HepG2 (cell line): Measurements from ENCODE around the gene FSIP1. TPM values are rescaled to one million over a fixed set of nuclear protein-coding genes. Genes with fewer than 3 reads are reported as not detected.

Experiments used
- ATAC-seq: fragments of 200-7000 bp; cut with Tn5 transposase; 3 replicates; pipeline ENCODE4 v1.9.1; 2020; ENCODE audit warnings: mild to moderate bottlenecking, moderate library complexity
- BruUV-seq: library from RNA; stranded (reverse); fragments of 400-500 nt; replicated peaks from 2 replicates; lab custom pipeline; 2021; lab: Mats Ljungman, UMichigan
- CTCF ChIA-PET: fragments of 300-600 bp; formaldehyde crosslinking; extraction: SDS; loops from one replicate; lab custom pipeline; 2021; ENCODE audit warnings: low total read pairs, inconsistent platforms, low intra/inter-chr PET ratio; lab: Yijun Ruan, JAX
- POLR2A ChIA-PET: fragments of 350-600 bp; sonication (Branson Sonifier 250); formaldehyde crosslinking; loops from one replicate; lab custom pipeline; 2020; ENCODE audit warnings: antibody characterized with exemption, inconsistent platforms; lab: Yijun Ruan, JAX
- DNase-seq: peaks from one replicate; pipeline ENCODE4 v3.0.0-alpha.2; 2015; ENCODE audit warnings: low spot score
- FAIRE-seq: peaks from 3 replicates; lab custom pipeline; 2011; peaks lifted over from hg19 to GRCh38; lab: Jason Lieb, UNC
- H2AFZ ChIP-seq: one replicate; pipeline ENCODE4 v1.6.1; 2011; ENCODE audit warnings: low read length, inconsistent platforms
- H3K27ac ChIP-seq: fragments of 300-600 bp; 3 replicates; pipeline ENCODE4 v1.8.0; 2011; ENCODE audit warnings: mixed run types, mild to moderate bottlenecking, mixed read lengths, low read length, inconsistent platforms; ENCODE audit not compliant: insufficient read depth; ENCODE audit errors: extremely low read length
- H3K27me3 ChIP-seq, 2 experiments: fragments of 200-600 bp in 1 of 2; 2 replicates in 1 of 2; 3 replicates in 1 of 2; pipeline versions ENCODE4 v1.6.0 to v1.8.0; 2011; ENCODE audit warnings: low read length in 2 of 2, mild to moderate bottlenecking in 2 of 2, moderate library complexity in 2 of 2, inconsistent platforms in 1 of 2; ENCODE audit not compliant: insufficient read depth in 2 of 2, control insufficient read depth in 1 of 2
- H3K36me3 ChIP-seq, 2 experiments: fragments of 200-600 bp in 1 of 2; replicated peaks in 1 of 2; 2 replicates in 1 of 2; 3 replicates in 1 of 2; pipeline versions ENCODE4 v1.5.1 to v1.8.0; 2011; ENCODE audit warnings: low read length in 2 of 2, inconsistent platforms in 1 of 2; ENCODE audit not compliant: insufficient read depth in 2 of 2, control insufficient read depth in 1 of 2
- H3K4me1 ChIP-seq: 2 replicates; pipeline ENCODE4 v1.5.1; 2012; ENCODE audit warnings: low read length, inconsistent platforms; ENCODE audit not compliant: insufficient read depth
- H3K4me2 ChIP-seq: 2 replicates; pipeline ENCODE4 v1.6.0; 2011; ENCODE audit warnings: low read depth, low read length, inconsistent platforms
- H3K4me3 ChIP-seq, 3 experiments: fragments of 200-600 bp in 1 of 3; sonication (generic), shearing (Covaris generic) in 1 of 3; replicated peaks in 1 of 3; 2 replicates each; pipeline ENCODE4 v1.5.1; 2011 to 2016; ENCODE audit warnings: low read length in 3 of 3, inconsistent platforms in 2 of 3, low read depth in 2 of 3, mild to moderate bottlenecking in 2 of 3, control low read depth in 1 of 3, mixed read lengths in 1 of 3; ENCODE audit not compliant: insufficient read depth in 1 of 3
- H3K79me2 ChIP-seq: one replicate; pipeline ENCODE4 v1.6.1; 2011; ENCODE audit warnings: low read length, inconsistent platforms; ENCODE audit not compliant: insufficient read depth
- H3K9ac ChIP-seq: 2 replicates; pipeline ENCODE4 v1.6.0; 2011; ENCODE audit warnings: mild to moderate bottlenecking, low read depth, low read length, inconsistent platforms; ENCODE audit not compliant: insufficient read depth
- H3K9me3 ChIP-seq: 2 replicates; pipeline ENCODE4 v1.5.1; 2012; ENCODE audit warnings: mild to moderate bottlenecking, low read length
- H4K20me1 ChIP-seq: 2 replicates; pipeline ENCODE4 v1.6.0; 2011; ENCODE audit warnings: inconsistent platforms, mild to moderate bottlenecking, low read length, moderate library complexity; ENCODE audit not compliant: insufficient read depth
- BRD4 ChIP-seq: sonication (generic); formaldehyde crosslinking; IDR thresholded peaks from 2 replicates; pipeline ENCODE4 v1.4.0; 2020; ENCODE audit warnings: missing genetic modification reagents
- E2F1 ChIP-seq: sonication (generic); formaldehyde crosslinking; IDR thresholded peaks from 2 replicates; pipeline ENCODE4 v1.5.0; 2020; ENCODE audit warnings: missing genetic modification reagents
- FOSL2 ChIP-seq: sonication (generic); formaldehyde crosslinking; IDR thresholded peaks from 2 replicates; pipeline ENCODE4 v1.4.0; 2020; ENCODE audit warnings: missing genetic modification reagents
- FOXO1 ChIP-seq: sonication (generic); formaldehyde crosslinking; IDR thresholded peaks from 2 replicates; pipeline ENCODE4 v1.4.0; 2020; ENCODE audit warnings: missing genetic modification reagents
- HNRNPK ChIP-seq: fragments of 200-400 bp; formaldehyde crosslinking; IDR thresholded peaks from 2 replicates; pipeline ENCODE4 v1.6.1; 2018; ENCODE audit warnings: low read length, low read depth, moderate library complexity, mild to moderate bottlenecking; ENCODE audit not compliant: poor library complexity, severe bottlenecking
- PCBP1 ChIP-seq: fragments of 200-400 bp; formaldehyde crosslinking; IDR thresholded peaks from 2 replicates; pipeline ENCODE4 v1.6.1; 2017; ENCODE audit warnings: mild to moderate bottlenecking, low read depth, low read length, borderline replicate concordance
- SMARCC2 ChIP-seq: fragments of 450-650 bp; IDR thresholded peaks from 2 replicates; pipeline ENCODE4 v1.6.1; 2017; ENCODE audit warnings: antibody characterized with exemption, mild to moderate bottlenecking
- YY1 ChIP-seq: IDR thresholded peaks from 2 replicates; pipeline ENCODE4 v1.6.1; 2011; ENCODE audit warnings: low read length, low read depth, moderate library complexity, mild to moderate bottlenecking; ENCODE audit not compliant: insufficient read depth, insufficient replicate concordance
- WGBS: methylation state at CpG from one replicate; pipeline ENCODE4 v1.1.6; 2017; ENCODE audit warnings: low lambda C conversion rate; 5-methylcytosine and 5-hydroxymethylcytosine counted together
- in situ Hi-C: cut with HindIII; loops from 2 replicates; pipeline ENCODE4 v1.10.0; 2017; ENCODE audit warnings: low pct_unique_long_range_greater_than_20kb; ENCODE audit not compliant: extremely low pct_ligation_motif_present
- intact Hi-C: fragments of 100-400 bp; cut with micrococcal nuclease; formaldehyde crosslinking; loops from one replicate; pipeline ENCODE4 v1.10.0; 2022; ENCODE audit not compliant: unreplicated experiment
- polyA plus RNA-seq, 8 experiments: library from polyadenylated mRNA; depleted of rRNA in 3 of 8; stranded (reverse) in 7 of 8; unstranded in 1 of 8; fragments of >200 nt; fragmentation: Illumina TruSeq in 4 of 8; extraction: Trizol in 4 of 8; gene quantifications; 2 replicates each; pipeline versions ENCODE4 v1.2.1 to v1.2.3, GENCODE V29; 2011 to 2016; ENCODE audit warnings: low read depth in 4 of 8, missing spikeins in 1 of 8, mixed read lengths in 1 of 8; ENCODE audit not compliant: insufficient read depth in 1 of 8
- total RNA-seq, 5 experiments: library from RNA; depleted of rRNA; stranded (reverse); fragments of >200 nt; fragmentation: Illumina TruSeq; extraction: Trizol; gene quantifications; 2 replicates each; pipeline ENCODE4 v1.2.3, GENCODE V29; 2016; ENCODE audit warnings: low read depth in 1 of 5
- TF ChIP-seq, protein P1 (sequence below): sonication (generic); formaldehyde crosslinking; IDR thresholded peaks from 2 replicates; pipeline ENCODE4 v1.4.0; 2020; ENCODE audit warnings: mild to moderate bottlenecking, missing genetic modification reagents

FSIP1 gene
- total and polyA plus RNA-seq, 2 of the 13 experiments (the other 11 are each of a cell fraction or from before 2014, with no cell fraction given) = 0.18 TPM; not detected in 1

GRCh38 chr15:39777496-39777895 lies 5.1 kb downstream of the FSIP1 start:
- no peak overlapping the region for H3K4me3 ChIP-seq
- no peaks in the 10 kb centered on the region for H3K79me2 ChIP-seq
- no peak for FAIRE-seq
- in situ Hi-C loops (no loop called here), intact Hi-C loops (no loop called here)
- H3K27me3 ChIP-seq = no peaks in the 10 kb centered on the region
- no peaks in the 10 kb centered on the region for H3K9me3 ChIP-seq
- H3K27ac ChIP-seq = no peak overlapping the region
- ATAC-seq = no peak; the same call in 2 of the 3 replicates
- no peaks in the 10 kb centered on the region for H4K20me1 ChIP-seq
- no peak for DNase-seq
- H3K36me3 ChIP-seq = no peaks in the 10 kb centered on the region
- WGBS = 41% methylated on average over 4 of the region's 4 CpGs
- peak overlapping the region; percentile 10 for H3K4me2 ChIP-seq
- peaks cover 24% of the 10 kb centered on the region for H3K4me1 ChIP-seq
- no peak overlapping the region for H3K9ac ChIP-seq
- POLR2A ChIA-PET = no interaction called here
- H2AFZ ChIP-seq = no peak overlapping the region
- TF ChIP-seq, protein P1, sequence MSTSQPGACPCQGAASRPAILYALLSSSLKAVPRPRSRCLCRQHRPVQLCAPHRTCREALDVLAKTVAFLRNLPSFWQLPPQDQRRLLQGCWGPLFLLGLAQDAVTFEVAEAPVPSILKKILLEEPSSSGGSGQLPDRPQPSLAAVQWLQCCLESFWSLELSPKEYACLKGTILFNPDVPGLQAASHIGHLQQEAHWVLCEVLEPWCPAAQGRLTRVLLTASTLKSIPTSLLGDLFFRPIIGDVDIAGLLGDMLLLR (CRISPR knock-in tag) = no peak
- TF ChIP-seq E2F1 (no peak), FOSL2 (0 out of 2 replicates have a peak, but pooled peaks have one; percentile 8)
- CTCF ChIA-PET = no interaction called here
- no TSS peak for BruUV-seq

DNA sequence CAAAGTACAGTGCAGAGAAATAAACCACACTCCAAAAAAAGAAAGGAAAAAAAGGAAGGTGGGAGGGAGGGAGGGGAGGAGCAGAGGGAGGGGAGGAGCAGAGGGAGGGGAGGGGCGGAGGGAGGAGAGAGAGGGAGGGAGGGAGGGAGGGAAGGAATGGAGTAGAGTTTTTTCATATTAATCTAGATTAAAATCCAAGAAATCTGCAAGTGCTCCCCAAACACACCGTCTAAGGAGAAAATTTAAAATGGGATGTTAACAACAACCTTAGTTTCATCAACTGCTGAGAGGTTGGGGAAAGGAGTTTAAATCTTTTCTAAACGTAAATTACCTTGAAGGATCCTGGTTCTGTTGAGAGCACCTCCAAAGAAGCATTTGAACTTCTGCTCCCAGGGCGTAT lies 6.6 kb downstream of the FSIP1 start:
- H2AFZ ChIP-seq = no peak overlapping the region
- no TSS peak for BruUV-seq

More for the DNA sequence above, 6.6 kb downstream of the FSIP1 start:
- TF ChIP-seq SMARCC2 (no peak), BRD4 (CRISPR knock-in tag) (no peak), FOXO1 (CRISPR knock-in tag) (no peak), PCBP1 (0 out of 2 replicates have a peak, but pooled peaks have one; percentile 71), HNRNPK (peak; percentile 99), YY1 (no peak)
- ChIA-PET POLR2A (no interaction called here), CTCF (no interaction called here)
- H3K27ac ChIP-seq = no peak overlapping the region
- H3K4me3 ChIP-seq = no peak overlapping the region
- peaks cover 0 to 4% of the 10 kb centered on the region in 2 experiments; a peak in 1 of 5 replicates for H3K27me3 ChIP-seq
- FAIRE-seq (no peak), DNase-seq (no peak), ATAC-seq (no peak)
- H3K9ac ChIP-seq = no peak overlapping the region
- intact Hi-C loops (no loop called here), in situ Hi-C loops (no loop called here)
- 69% methylated on average over 4 of the region's 4 CpGs for WGBS
- H3K9me3 ChIP-seq = no peaks in the 10 kb centered on the region
- no peaks in the 10 kb centered on the region for H3K36me3 ChIP-seq
- no peaks in the 10 kb centered on the region for H3K79me2 ChIP-seq
- H4K20me1 ChIP-seq = no peaks in the 10 kb centered on the region
- peaks cover 16% of the 10 kb centered on the region for H3K4me1 ChIP-seq
- no peak overlapping the region for H3K4me2 ChIP-seq
